DND-41 (cell line): ENCODE results near the gene PIEZO1.

Experiments
- EZH2 ChIP-seq: IDR thresholded peaks from 3 replicates; pipeline ENCODE4 v1.6.1; 2012; ENCODE audit warnings: borderline replicate concordance, low read depth, mild to moderate bottlenecking, moderate library complexity, low read length, inconsistent platforms; ENCODE audit not compliant: severe bottlenecking
- TF ChIP-seq, protein P1 (sequence below): IDR thresholded peaks from 2 replicates; pipeline ENCODE4 v1.5.1; 2012; ENCODE audit warnings: borderline replicate concordance, low read length, moderate library complexity, mild to moderate bottlenecking; ENCODE audit not compliant: poor library complexity, severe bottlenecking; ENCODE audit errors: extremely low read depth

DNA sequence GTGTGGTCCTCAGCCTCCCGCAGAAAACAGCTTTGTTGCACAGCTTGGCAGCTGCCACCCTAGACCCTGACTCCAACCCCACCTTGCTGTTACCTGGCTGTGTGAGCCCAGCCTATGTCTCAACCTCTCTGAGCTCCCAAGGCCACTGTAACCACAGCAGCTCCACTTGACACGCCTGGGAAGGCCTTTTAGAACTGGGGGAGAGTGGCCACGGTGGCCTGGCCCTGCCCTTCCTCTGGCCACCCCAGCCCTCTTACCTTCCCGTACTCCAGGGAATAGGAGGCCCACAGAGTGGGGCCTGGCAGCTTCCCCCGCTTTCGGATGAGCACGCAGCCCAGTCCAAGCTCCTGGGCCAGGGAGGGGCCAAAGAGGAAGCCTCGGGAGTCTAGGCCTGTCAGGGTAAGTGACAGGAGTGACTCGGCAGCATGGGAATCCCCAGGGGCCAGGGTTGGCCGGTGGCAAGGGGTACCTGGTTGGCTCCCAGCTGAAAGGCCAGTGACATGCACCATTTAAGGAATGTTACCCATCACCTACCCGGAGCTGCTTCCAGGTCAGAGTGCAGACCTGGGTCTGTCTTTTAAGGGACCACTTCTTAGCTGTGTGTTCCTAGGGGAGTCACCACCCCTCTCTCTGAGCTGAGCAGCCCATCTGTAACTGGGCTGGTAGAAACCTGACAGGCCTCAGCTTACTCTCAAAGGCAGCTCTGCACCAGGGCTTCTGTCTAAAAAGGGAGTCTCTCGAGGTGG is 25.3 kb upstream of the PIEZO1 start:
- TF ChIP-seq, protein P1, sequence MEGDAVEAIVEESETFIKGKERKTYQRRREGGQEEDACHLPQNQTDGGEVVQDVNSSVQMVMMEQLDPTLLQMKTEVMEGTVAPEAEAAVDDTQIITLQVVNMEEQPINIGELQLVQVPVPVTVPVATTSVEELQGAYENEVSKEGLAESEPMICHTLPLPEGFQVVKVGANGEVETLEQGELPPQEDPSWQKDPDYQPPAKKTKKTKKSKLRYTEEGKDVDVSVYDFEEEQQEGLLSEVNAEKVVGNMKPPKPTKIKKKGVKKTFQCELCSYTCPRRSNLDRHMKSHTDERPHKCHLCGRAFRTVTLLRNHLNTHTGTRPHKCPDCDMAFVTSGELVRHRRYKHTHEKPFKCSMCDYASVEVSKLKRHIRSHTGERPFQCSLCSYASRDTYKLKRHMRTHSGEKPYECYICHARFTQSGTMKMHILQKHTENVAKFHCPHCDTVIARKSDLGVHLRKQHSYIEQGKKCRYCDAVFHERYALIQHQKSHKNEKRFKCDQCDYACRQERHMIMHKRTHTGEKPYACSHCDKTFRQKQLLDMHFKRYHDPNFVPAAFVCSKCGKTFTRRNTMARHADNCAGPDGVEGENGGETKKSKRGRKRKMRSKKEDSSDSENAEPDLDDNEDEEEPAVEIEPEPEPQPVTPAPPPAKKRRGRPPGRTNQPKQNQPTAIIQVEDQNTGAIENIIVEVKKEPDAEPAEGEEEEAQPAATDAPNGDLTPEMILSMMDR = no peak
- no peak for TF ChIP-seq EZH2
